ENCODE results near the gene FKBP7. TPM values are rescaled to one million over a fixed set of nuclear protein-coding genes. Genes with fewer than 3 reads are reported as not detected.

The FKBP7 gene
- total RNA-seq, 1 donor from 2014 or later = 15.5 TPM

- no peak overlapping the region for H3K27ac Mint-ChIP-seq (ENCODE audit: unreplicated experiment)
- no peak for DNase-seq (ENCODE audit: low spot score)
- H3K36me3 Mint-ChIP-seq (ENCODE audit: low read depth, unreplicated experiment) = no peaks in the 10 kb centered on the region
- H3K9me3 Mint-ChIP-seq (ENCODE audit: unreplicated experiment) = no peaks in the 10 kb centered on the region
- TF ChIP-seq, protein P1, sequence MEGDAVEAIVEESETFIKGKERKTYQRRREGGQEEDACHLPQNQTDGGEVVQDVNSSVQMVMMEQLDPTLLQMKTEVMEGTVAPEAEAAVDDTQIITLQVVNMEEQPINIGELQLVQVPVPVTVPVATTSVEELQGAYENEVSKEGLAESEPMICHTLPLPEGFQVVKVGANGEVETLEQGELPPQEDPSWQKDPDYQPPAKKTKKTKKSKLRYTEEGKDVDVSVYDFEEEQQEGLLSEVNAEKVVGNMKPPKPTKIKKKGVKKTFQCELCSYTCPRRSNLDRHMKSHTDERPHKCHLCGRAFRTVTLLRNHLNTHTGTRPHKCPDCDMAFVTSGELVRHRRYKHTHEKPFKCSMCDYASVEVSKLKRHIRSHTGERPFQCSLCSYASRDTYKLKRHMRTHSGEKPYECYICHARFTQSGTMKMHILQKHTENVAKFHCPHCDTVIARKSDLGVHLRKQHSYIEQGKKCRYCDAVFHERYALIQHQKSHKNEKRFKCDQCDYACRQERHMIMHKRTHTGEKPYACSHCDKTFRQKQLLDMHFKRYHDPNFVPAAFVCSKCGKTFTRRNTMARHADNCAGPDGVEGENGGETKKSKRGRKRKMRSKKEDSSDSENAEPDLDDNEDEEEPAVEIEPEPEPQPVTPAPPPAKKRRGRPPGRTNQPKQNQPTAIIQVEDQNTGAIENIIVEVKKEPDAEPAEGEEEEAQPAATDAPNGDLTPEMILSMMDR (IDR thresholded peaks at IDR 0.05; ENCODE audit: unreplicated experiment) = no peak
- H3K4me3 Mint-ChIP-seq (ENCODE audit: unreplicated experiment) = no peak overlapping the region
- H3K27me3 Mint-ChIP-seq (ENCODE audit: unreplicated experiment) = peaks cover 2% of the 10 kb centered on the region
- peaks cover 13% of the 10 kb centered on the region for H3K4me1 Mint-ChIP-seq (ENCODE audit: unreplicated experiment)
Observed at GRCh38 chr2:178512484-178512883, 34.1 kb upstream of the FKBP7 start.

GRCh38 chr2:178510384-178510783 is 32.0 kb upstream of the FKBP7 start:
- H3K4me1 Mint-ChIP-seq (ENCODE audit: unreplicated experiment) = peaks cover 13% of the 10 kb centered on the region
- peaks cover 2% of the 10 kb centered on the region for H3K27me3 Mint-ChIP-seq (ENCODE audit: unreplicated experiment)
- TF ChIP-seq, protein P1 (IDR thresholded peaks at IDR 0.05; ENCODE audit: unreplicated experiment) = no peak
- no peak overlapping the region for H3K27ac Mint-ChIP-seq (ENCODE audit: unreplicated experiment)
- H3K9me3 Mint-ChIP-seq (ENCODE audit: unreplicated experiment) = no peaks in the 10 kb centered on the region
- H3K36me3 Mint-ChIP-seq (ENCODE audit: low read depth, unreplicated experiment) = no peaks in the 10 kb centered on the region
- no peak for DNase-seq (ENCODE audit: low spot score)
- no peak overlapping the region for H3K4me3 Mint-ChIP-seq (ENCODE audit: unreplicated experiment)

GRCh38 chr2:178508646-178509045 is 30.2 kb upstream of the FKBP7 start:
- no peak for DNase-seq (ENCODE audit: low spot score)
- Mint-ChIP-seq H3K4me3 (ENCODE audit: unreplicated experiment) (no peak overlapping the region), H3K27ac (ENCODE audit: unreplicated experiment) (no peak overlapping the region), H3K4me1 (ENCODE audit: unreplicated experiment) (peaks cover 6% of the 10 kb centered on the region), H3K27me3 (ENCODE audit: unreplicated experiment) (peaks cover 2% of the 10 kb centered on the region), H3K9me3 (ENCODE audit: unreplicated experiment) (no peaks in the 10 kb centered on the region), H3K36me3 (ENCODE audit: low read depth, unreplicated experiment) (no peaks in the 10 kb centered on the region)
- TF ChIP-seq, protein P1 (IDR thresholded peaks at IDR 0.05; ENCODE audit: unreplicated experiment) = no peak

DNA sequence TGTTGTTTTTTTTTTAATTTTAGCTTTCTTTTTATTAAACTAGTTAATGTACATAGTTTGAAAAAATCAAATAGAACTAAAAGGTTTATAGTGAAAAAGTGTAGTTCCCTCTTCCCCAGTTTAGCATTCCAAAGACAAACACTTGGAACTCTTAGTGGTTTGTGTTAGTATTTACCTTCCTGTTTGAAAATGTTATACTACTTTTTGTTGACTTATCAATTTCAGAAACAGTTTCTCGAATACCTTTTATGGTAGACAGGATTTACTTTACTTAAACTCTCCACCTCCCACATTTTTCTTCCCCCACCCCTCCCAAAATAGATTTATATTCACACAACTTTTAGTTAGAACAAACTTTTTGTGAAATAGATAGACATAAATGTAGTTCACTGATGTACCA is 28.5 kb upstream of the FKBP7 start:
- no peak for DNase-seq (ENCODE audit: low spot score)
- H3K27me3 Mint-ChIP-seq (ENCODE audit: unreplicated experiment) = peaks cover 2% of the 10 kb centered on the region
- H3K27ac Mint-ChIP-seq (ENCODE audit: unreplicated experiment) = no peak overlapping the region
- peaks cover 5% of the 10 kb centered on the region for H3K36me3 Mint-ChIP-seq (ENCODE audit: low read depth, unreplicated experiment)
- no peak overlapping the region for H3K4me3 Mint-ChIP-seq (ENCODE audit: unreplicated experiment)
- TF ChIP-seq, protein P1 (IDR thresholded peaks at IDR 0.05; ENCODE audit: unreplicated experiment) = no peak
- peaks cover 6% of the 10 kb centered on the region for H3K4me1 Mint-ChIP-seq (ENCODE audit: unreplicated experiment)
- no peaks in the 10 kb centered on the region for H3K9me3 Mint-ChIP-seq (ENCODE audit: unreplicated experiment)

GRCh38 chr2:178506524-178506923 is 28.1 kb upstream of the FKBP7 start:
- peaks cover 2% of the 10 kb centered on the region for H3K27me3 Mint-ChIP-seq (ENCODE audit: unreplicated experiment)
- TF ChIP-seq, protein P1 (IDR thresholded peaks at IDR 0.05; ENCODE audit: unreplicated experiment) = no peak
- H3K4me1 Mint-ChIP-seq (ENCODE audit: unreplicated experiment) = peaks cover 6% of the 10 kb centered on the region
- no peaks in the 10 kb centered on the region for H3K9me3 Mint-ChIP-seq (ENCODE audit: unreplicated experiment)
- H3K4me3 Mint-ChIP-seq (ENCODE audit: unreplicated experiment) = no peak overlapping the region
- H3K36me3 Mint-ChIP-seq (ENCODE audit: low read depth, unreplicated experiment) = peaks cover 5% of the 10 kb centered on the region
- no peak for DNase-seq (ENCODE audit: low spot score)
- H3K27ac Mint-ChIP-seq (ENCODE audit: unreplicated experiment) = no peak overlapping the region
